ENCODE measurements around the gene PNMA6A.

GRCh38 chrX:153057281-153057680 lies 15.0 kb upstream of the PNMA6A start:
- TF ChIP-seq CTCF (conservative IDR thresholded peaks at IDR 0.05; ENCODE audit: low read depth, low read length) (no peak), RFX5 (IDR thresholded peaks at IDR 0.05; ENCODE audit: low read depth, low read length) (no peak), RAD21 (IDR thresholded peaks at IDR 0.05; ENCODE audit: low read length) (no peak), POLR2A (IDR thresholded peaks at IDR 0.05; ENCODE audit: low read depth, low read length) (no peak), FOS (IDR thresholded peaks at IDR 0.05; ENCODE audit: low read depth, low read length) (no peak), NFE2L2 (IDR thresholded peaks at IDR 0.05; ENCODE audit: low read depth, low read length) (no peak), CEBPB (IDR thresholded peaks at IDR 0.05; ENCODE audit: low read depth, low read length) (no peak), BHLHE40 (IDR thresholded peaks at IDR 0.05; ENCODE audit: low read depth, low read length) (no peak), RCOR1 (IDR thresholded peaks at IDR 0.05; ENCODE audit: insufficient replicate concordance, low read length) (no peak), ELK1 (IDR thresholded peaks at IDR 0.05; ENCODE audit: borderline replicate concordance, low read depth, low read length) (no peak), MXI1 (IDR thresholded peaks at IDR 0.05; ENCODE audit: borderline replicate concordance, low read depth, low read length) (no peak), SMC3 (IDR thresholded peaks at IDR 0.05; ENCODE audit: low read depth, low read length) (no peak)
